NCI-H510A treated with DMSO at 0.1 percent for 48 hours (cell line): ENCODE data around the gene IL6ST.

Source experiments
- DNase-seq: peaks from one replicate; lab custom pipeline; 2025; lab: John Stamatoyannopoulos, UW

The IL6ST gene

DNA sequence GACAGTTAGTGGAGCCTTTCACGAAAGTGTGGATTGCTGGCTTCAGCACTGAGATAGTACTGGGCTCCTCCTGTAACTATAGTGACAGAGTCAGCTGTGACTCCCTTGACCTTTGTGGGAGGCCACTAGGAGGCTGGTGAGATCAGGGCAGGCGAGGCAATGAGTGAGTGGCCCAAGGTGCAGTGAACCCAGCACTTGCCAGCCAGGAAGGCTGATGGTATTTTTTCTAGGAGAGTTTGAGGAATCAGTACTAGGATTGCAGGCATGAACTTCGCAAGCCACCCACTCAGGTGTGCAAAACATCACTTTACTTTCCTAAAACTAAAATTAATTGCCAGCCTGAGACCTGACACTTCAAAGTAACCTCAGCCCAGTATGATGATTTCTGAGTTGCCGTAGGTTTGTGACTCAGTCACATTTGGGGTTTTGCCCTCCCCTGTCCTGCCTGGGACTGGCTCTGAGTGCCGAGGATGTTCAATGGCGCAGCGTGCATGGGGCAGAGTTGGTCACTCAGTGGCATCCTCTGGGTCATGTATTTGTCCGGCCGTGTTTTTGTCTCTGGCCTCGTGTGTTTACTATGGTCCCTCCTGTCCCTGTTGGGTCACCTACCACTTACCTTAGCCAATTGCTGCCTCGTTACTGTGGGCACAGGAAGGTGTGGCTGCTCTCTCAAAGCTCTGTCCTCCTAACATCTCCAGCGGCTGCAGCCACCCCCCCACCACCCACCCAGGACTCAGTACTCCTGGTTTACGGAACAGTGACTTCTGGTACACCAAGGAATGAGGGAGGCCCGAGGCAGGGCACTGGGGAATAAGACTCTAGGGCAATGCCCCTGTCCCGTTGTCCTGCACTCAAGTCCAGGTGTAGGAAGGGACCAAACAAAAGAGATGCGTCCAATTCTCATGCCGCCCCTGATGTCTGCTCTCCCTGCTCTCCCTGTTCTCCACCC, 76.4 kb downstream of the IL6ST start:
- DNase-seq = no peak

DNA sequence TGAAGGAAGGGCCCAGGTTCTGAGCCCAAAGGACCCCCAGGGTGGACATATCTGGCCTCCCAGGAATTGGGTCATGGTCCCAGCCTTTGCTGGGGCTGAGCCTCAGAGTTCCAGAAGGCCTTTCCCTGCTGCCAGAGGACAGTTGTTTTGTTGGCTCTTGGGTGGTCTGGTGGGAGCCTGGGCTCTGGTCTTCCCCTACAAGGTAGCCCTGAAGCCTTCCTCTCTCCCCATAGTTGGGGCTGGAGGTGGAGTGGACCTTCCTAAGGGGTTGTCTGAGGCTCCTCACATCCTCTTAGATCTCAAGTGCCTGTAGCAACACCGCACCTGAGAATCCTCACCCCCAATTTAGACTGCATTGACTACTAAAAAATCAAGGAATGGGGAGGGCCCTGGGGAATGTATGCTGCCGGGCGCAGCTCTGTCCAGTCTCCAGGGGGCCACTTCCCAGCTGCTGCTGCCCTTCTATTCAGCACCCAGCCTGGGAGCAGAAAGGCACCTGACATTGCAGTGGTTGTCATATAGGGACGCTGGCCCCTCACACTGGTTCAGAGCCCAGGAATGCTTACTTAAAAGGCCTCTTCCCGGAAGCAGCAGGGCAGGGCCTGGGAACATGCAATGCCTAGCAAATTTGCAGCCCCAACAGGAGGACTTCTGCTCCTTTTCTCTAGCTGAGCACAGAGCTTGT, 77.2 kb downstream of the IL6ST start:
- no peak for DNase-seq

DNA sequence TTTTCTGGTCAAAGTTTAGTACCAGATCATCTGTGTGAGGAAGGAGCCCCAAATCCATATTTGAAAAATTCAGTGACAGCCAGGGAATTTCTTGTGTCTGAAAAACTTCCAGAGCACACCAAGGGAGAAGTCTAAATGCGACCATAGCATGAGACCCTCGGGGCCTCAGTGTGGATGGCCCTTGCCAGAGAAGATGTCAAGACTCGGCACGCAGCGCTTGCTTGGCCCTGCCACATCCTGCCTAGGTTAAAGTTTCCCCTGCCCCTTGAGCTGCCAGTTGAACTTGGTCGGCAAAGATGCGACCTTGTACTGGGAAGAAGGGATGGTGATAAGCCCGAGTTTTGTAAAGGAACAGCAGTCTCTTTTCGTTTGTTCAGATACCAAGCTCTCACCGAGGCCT, 77.8 kb downstream of the IL6ST start:
- DNase-seq = no peak

DNA sequence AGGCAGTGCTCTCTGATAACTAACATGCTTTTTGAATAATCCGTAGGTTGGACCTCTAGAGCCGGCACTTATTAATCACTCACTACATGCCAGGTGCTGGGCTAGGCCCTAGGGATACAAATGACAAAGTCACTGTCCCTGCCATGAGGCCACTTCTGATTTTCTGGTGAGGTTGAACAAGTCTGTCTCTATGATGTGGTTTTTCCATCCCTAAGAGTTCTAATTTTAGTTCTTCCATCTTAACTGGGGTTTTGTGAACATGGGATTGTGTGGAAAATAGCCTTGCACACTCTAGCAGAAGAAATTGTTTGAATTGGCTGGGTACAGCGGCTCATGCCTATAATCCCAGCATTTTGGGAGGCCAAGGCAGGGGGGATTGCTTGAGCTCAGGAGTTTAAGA, 79.0 kb downstream of the IL6ST start:
- DNase-seq = no peak

DNA sequence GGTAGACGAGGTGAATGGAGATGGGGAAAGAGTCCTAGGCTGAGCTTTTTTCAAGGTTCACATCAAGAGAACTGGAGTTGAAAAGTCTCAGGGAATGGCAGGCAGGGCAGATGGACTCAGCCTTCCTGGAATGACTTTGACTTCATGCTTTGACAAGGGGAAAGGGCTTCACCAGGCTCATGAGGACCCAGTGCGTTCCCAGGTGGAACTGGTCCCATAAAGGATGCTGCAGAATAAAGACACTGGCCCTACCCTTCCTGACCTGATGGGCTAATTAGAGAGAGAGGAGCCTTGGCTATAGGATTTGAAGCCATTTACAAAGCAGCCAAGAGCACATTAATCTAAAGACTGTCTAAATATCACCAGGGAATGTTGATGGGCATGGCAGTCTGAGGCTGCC, 79.8 kb downstream of the IL6ST start:
- DNase-seq = no peak

DNA sequence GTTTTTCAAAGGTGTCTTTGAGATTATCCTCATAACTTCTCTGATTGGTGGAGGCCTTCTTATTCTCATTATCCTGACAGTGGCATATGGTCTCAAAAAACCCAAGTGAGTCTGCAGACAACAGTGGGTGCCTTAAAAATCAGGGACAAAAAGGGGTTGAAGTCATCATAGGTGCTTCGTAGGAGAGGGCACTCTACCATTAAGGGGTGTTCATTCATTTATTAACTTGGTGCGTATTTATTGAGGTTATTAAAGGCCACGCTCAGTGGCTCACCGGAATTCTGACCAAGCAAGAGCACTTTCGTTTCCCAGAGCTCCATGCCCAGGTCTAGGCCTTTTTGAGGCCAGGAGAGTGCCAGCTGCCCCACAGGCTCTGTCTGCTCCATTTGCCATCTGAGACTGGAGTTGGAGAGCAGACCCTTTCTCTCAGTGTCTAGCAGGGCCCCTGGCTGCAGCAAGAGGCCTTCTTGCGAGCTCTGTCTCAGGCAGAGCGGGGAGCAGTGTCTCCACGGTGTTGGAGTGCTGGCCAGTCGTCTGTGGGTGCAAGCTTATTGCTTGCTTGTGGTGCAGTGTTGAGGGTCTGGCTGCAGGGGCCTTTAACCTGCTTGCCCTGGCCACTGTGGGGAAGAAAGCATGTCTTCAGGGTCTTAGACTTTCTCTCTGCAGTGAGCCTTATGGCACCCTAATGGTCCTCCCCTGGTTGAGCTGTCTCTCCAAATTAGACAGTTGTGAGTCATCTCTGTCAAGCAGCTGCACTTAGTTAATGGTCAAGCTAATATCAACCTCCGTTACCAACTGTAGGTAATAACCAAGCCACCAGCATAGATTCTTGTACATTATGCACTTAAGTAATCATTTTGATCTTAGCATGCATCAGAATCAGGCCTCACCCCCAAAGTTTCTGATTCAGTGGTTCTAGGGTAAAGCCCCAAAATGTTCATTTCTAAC, 81.0 kb downstream of the IL6ST start:
- no peak for DNase-seq

DNA sequence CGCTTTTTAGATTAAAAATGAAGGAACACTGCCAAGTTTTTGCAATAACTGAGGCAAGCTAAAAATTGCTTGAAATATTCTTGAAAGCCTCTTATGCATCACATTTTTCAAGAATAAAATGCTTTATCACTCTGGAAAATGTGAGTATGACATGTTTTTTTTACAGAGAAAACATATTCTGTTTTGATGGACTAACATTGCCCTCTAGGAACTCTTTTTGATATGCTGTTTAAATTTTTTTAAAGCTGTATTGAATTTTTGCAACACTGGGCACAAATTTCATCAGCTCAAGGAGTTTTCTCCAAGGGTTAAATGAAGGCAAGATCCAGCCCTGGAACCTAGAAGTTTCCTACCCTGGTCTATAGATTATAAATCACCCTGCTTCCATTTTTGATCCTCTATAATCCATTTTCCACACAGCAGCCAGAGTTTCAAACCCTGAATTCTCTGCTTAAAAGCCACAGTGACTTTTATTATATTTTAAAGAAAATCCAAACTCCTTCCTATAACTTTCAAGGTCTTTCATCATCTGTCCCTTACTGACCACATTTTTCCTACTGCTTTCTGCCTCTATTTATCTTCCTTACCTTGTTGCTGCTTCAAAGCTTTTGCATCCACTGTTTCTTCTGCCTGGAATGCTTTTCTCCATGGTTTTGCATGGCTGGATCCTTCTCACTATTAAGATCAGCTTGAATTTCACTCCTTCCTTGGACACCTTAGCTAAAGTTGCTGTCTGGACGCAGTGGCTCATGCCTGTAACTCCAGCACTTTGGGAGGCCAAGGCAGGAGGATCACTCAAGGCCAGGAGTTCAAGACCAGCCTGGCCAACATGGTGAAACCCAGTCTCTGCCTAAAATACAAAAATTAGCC, 82.7 kb downstream of the IL6ST start:
- DNase-seq = no peak

DNA sequence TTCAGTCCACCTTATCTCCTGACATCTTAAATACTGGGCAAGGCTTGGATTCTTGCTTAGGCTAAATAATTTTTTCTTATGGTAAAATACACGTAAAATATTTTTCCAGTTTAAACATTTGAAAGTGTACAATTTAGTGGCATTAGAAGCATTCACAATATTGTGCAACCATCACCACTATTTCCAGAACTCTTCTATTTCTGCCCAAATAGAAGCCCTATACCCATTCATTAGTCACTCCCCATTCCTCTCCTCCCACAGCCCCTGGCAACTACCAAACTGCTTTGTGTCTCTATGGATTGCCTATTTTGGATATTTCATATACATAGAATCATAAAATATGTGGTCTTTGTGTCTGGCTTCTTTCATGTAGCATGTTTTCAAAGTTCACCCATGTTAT, 86.0 kb downstream of the IL6ST start:
- DNase-seq = no peak

DNA sequence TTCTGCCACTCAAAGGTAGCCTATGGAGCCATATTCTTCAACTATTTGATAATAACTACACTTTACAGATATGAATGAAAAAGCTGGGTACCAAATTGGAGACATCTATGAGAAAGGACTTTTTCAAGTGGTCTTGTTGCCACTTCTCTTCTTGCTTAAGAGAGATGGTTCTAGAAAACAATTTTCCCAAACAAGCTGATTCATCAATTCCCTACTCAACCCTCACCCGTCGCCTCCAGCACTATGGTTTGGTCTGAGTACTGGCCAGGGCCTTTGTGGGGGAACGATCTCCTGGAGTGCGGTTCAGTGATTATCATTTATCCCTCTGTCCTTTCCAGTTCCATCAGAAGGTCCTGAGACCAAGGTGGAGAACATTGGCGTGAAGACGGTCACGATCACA, 86.8 kb downstream of the IL6ST start:
- no peak for DNase-seq

DNA sequence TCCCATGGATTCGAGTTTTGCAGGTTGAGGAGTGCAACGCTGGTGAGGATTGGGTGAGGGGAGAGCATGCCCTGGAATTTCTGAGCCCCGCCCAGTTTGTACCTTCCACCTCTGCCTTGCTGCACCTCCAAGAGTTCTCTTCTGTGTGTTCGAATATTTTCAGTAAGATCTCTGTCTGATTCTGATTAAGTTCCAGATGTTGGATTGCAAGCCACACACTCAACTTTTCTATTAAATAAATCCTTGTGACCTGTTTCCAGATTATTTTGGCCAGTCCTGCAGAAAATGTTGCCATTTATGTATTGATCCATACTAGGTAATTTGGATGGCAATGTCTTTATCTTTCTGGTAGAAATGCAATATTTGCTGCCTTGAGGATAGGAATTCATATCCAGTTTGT, 89.5 kb downstream of the IL6ST start:
- DNase-seq = no peak

DNA sequence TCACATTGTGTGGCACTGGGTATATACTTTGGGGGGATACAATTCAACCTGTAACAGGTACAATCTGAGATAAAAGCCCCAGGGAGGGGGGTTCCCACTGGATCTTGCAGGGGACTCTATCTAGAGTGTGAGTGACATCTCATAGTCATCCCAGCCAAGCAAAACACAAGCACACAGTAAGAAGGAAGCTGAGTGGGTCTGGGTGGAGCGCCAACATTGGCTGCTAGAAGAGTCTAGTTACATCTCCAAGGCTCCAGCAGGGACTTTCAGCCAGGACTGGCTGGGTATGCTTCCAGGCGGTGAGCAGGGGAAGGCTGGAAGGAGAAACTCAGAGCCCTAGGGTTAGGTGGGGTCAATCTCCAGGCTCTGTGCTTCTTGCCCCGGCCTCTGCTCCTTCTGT, 90.6 kb downstream of the IL6ST start:
- no peak for DNase-seq

DNA sequence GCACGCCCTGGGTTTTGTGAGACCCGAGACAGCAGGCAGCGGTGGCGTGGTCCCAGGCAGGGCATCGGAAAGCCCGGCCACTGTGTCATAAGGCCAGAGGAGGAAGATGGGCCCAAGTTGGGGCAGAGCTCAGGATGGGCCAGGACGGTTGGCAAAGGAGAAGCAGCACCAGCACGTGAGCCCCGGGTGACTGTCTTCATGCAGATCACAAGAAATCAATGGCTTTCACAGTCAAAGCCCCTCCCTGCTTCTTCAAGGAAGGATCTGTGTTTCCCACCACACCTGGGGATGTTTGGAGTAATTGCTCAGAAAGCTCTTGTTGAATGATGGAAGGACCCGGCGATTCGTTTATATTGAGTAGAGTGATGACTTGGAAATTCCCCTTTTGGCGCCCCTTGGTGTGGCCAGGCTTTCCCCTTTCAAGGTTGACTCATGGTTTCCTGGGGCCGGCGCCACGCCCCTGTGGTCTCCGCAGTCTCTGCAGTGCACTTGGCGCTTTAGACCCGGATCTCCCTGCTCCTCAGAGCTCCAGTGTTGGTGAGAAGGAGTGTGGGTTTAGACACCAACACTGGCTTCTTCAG, 91.6 kb downstream of the IL6ST start:
- DNase-seq = no peak

DNA sequence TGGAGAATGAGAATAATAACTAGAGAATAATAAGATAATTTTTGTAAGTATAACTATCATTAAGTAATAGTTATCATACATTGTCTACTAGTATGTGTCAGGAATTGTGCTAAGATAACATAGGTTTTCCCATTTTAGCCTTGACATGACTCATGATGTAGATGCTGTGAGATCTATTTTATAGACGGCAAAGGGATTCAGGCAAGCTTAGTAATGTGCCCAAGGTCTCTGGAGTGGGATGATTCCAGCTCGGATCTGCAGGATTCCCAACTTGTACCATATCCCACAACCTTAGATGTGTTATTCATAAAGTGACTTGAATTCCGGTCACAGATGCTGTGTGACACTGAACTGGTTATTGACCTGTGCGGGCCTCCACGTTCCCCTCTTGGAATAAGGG, 92.1 kb downstream of the IL6ST start:
- no peak for DNase-seq

DNA sequence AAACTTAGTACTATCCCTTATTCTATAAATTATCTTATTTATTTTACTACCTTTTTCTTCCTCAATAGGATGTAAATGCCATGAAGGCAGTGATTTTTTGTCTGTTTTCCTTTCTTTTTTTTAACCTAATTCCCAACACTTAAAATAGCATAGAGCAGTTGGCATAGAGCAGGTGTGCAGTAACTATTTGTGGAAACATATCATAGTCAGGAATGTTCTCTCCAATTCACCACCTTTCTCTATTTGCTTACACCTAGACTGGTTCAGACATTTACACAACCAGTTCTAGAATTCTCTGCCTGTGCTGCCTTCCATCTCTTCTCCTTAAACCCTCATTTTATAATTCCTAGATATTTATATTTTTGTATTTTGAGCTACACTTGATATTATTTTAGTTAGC, 94.0 kb downstream of the IL6ST start:
- DNase-seq = no peak

DNA sequence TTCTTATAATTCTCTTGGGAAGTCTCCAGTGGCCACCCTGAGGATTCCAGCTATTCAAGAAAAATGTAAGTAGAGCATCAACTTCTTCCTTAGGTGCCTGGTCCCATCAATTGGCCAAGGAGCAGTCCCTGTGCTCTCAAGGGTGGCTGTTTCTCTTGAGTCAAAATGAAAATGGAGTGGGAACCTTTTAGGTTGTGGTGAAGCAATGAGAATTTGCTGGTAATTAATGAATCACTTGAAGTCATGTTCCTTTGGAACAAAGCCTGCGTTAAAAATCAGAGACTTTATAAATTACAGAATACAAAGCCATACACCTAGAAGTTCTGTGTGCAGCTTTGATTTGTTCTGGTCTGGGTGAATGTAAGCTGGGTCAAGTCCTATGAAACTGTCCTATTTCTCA, 94.7 kb downstream of the IL6ST start:
- no peak for DNase-seq

DNA sequence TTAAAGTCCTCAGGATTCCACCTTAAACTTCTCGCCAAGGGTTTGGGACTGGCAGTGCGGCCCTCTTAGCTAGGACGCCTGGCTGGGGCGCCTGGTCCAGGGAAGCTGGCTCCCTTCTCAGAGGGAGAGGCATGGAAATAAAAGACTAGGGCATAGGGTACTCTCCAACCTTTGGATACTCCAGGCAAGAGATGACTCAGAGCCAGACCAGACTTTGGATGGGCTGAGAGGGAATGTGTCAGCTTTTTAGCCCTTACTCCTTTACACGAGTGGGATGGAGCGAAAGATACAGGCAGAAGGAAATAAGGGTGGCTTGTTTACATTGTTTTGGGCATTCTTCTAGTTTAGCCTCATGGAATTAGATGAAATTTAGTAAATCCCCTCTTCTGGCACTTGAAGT, 95.4 kb downstream of the IL6ST start:
- DNase-seq = no peak

DNA sequence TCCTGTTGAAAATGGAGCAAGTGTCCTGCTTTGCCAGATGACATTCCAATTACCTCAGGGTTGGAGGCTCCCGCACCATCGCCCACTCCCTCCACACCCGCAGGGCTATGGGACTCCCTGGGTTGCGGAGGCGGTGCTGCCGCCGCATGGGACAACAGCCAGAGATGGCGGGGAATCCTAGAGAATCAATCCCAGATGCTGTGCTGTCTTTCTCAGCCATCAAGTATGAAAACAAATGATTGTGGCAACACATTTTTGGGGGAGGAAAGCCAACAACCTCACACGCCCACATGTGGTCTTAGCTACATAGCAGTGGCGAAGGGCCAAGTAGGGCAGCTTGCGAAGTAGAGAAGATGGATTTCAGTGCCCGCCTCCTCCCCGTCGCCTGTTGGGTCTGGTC, 96.9 kb downstream of the IL6ST start:
- DNase-seq = no peak

DNA sequence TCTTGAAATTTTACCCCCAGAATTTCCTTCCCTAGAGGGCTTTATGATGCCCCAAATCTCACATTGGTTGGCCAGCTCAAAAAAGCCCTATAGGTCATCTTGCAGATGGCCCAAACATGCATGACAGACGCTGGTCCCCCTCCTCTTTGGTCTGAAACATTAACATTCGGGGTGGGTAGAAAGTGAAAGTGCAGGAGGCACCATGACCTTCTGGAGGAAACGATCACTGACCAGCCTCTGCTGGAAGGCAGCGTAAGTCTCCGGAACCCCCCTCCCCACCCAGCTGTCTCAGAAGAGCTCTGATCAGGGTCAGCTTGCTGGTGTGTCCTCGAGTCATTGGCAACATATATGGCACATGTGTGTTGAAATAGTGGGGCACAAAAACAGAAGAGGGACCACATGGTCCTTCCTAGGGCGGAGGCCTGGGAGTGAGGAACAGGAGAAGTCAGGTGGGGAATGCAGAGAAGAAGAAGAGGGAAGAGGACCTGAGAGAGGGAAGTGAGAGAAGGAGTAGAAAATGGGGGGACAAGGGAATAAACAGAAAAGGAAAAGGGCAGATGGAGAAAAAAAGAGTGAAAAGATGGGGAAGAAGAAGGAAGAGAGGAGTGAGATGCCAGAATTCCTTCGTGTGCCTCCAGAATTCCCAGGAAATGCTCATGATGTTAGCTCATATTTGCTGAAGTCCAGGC, 97.4 kb downstream of the IL6ST start:
- no peak for DNase-seq

DNA sequence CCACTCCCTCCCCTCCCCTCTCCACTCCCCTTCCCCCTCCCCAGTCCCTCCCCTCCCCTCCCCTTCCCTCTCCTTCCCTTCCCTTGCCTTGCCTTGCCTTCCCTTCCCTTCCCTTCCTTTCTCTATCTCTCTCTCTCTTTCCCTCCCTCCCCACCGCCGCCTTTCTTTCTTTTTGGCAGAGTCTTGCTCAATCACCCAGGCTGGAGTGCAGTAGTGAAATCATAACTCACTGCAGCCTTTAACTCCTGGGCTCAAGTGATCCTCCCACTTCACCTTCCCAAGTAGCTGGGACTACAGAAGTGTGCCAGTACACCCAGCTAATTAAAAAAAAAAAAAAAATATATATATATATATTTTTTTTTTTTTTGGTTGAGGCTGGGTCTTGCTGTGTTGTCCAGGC, 98.1 kb downstream of the IL6ST start:
- no peak for DNase-seq

DNA sequence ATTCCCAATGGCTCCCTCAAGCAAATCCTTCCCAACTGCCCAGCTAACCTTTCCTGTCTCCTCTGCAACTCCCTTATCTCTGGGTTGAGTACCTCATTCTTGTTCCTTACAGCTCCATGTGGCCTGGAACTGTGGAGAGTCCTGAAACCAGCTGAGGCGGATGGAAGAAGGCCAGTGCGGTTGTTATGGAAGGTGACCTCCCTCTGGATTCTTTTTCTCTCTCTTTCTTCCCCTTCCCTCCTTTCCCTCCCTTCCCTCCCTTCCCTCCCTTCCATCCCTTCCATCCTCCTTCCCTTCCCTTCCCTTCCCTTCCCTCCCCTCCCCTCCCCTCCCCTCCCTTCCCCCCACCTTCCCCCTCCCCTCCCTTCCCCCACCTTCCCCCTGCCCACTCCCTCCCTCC, 98.5 kb downstream of the IL6ST start:
- DNase-seq = no peak
